Measurements from ENCODE around the gene ODC1. TPM values are rescaled to one million over a fixed set of nuclear protein-coding genes. Genes with fewer than 3 reads are reported as not detected.
A peak's percentile ranks its signal among the peaks of the same experiment; 100 is the strongest.

ODC1 gene
- total and polyA plus RNA-seq, 2 donors (not counting 3 experiments of a cell fraction or from before 2014, with no cell fraction given), result 109 to 132 TPM

DNA sequence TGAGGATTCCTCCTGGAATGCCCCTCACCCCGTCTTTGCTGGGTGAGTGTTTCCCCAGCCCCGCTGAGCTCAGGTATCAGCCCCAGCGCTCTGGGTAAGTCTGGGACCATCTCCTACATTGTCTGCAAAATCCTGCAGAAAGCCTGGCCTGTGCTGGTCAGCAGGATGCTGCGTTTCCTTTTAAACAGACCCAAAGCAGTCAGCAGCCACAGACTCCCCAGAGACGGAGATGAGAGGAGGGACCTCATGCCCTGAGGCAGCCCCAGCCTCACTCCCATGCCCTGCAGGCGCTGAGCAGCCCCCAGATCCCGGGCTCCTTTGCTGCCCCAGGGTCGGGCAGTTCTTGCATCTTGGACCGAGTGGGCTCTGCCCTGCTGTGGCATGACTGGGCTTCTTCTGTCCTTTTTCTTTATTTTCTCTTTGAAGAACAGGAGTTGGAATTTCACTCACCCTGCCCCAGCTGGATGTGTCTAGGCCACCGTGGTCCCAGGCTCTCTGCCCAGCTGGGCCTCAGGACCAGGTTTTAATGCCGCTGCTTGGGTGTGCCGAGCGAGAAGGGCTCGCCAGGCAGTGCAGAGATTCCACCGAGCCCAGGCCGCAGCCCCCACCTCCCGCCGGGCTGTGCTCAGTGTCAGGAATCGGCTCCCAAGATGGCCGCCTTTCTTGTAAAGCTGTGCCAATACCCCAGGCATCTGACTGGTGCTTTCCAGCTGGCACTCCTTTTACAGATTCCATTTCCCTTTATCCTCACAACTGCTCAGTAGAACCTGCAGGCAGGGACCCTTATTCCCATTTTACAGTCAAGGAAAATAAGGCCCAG, 43.6 kb downstream of the ODC1 start:
- FAIRE-seq, result peak; percentile 18
- Histone ChIP-seq H3K4me1 (ENCODE audit: control insufficient read depth, extremely low read depth, insufficient read depth, low read length) (peaks cover 79% of the 10 kb centered on the region), H3K4me2 (ENCODE audit: insufficient read depth, low read length) (peak overlapping the region; percentile 1), H3K9ac (replicated peaks; ENCODE audit: extremely low read depth, insufficient read depth, low read length) (peak overlapping the region; percentile 54), H3K4me3 (replicated peaks in 1 of 3; ENCODE audit: insufficient read depth in 1 of 3, low read depth in 1 of 3, low read length in 3 of 3) (no peak overlapping the region), H3K9me3 (replicated peaks; ENCODE audit: control insufficient read depth, insufficient read depth, low read length) (no peaks in the 10 kb centered on the region), H3K36me3 (ENCODE audit: control insufficient read depth in 2 of 2, extremely low read depth in 1 of 2, insufficient read depth in 2 of 2, low read length in 2 of 2) (peaks cover 0 to 3% of the 10 kb centered on the region in 2 experiments), H4K20me1 (replicated peaks; ENCODE audit: control insufficient read depth, extremely low read depth, insufficient read depth, low read length) (no peaks in the 10 kb centered on the region), H3K79me2 (ENCODE audit: control insufficient read depth, insufficient read depth, low read length) (peaks cover 1% of the 10 kb centered on the region), H3K27me3 (ENCODE audit: control insufficient read depth in 2 of 2, insufficient read depth in 2 of 2, low read length in 2 of 2) (no peaks in the 10 kb centered on the region), H3K27ac (ENCODE audit: insufficient read depth, low read depth, low read length) (peak overlapping the region; percentile 74), H2AFZ (ENCODE audit: low read depth, low read length) (no peak overlapping the region), H3K9me1 (replicated peaks; ENCODE audit: control insufficient read depth, extremely low read depth, insufficient read depth, low read length) (no peaks in the 10 kb centered on the region)
- DNase-seq (ENCODE audit: low read depth, low spot score), result no peak
- CTCF ChIA-PET, result interaction anchor here (0.9 to 7.7 kb wide), 7 partner anchors 22 to 279 kb away, joined by 3 to 212 read pairs (median 6); partner anchors contain the start of gene HPCAL1
- dilution Hi-C loops (cut with MboI; ENCODE audit: extremely low pct_ligation_motif_present, low sequenced_read_pairs), result no loop called here
- TF ChIP-seq POLR2A (IDR thresholded peaks at IDR 0.05; ENCODE audit: low read depth, low read length), result no peak
- TF ChIP-seq GATA2 (IDR thresholded peaks at IDR 0.05; ENCODE audit: insufficient read depth, insufficient read length, low read depth, low read length), result no peak
- no peak for TF ChIP-seq POLR2AphosphoS5 (IDR thresholded peaks at IDR 0.05; ENCODE audit: insufficient read depth, low read depth, low read length)
- intact Hi-C loops (cut with micrococcal nuclease), result loop anchor here (1.0 kb wide), 2 partner anchors 74 to 100 kb away; no protein-coding TSS in a partner anchor
- POLR2A ChIA-PET, result no interaction called here
- BruUV-seq (replicated peaks), result no TSS peak

DNA sequence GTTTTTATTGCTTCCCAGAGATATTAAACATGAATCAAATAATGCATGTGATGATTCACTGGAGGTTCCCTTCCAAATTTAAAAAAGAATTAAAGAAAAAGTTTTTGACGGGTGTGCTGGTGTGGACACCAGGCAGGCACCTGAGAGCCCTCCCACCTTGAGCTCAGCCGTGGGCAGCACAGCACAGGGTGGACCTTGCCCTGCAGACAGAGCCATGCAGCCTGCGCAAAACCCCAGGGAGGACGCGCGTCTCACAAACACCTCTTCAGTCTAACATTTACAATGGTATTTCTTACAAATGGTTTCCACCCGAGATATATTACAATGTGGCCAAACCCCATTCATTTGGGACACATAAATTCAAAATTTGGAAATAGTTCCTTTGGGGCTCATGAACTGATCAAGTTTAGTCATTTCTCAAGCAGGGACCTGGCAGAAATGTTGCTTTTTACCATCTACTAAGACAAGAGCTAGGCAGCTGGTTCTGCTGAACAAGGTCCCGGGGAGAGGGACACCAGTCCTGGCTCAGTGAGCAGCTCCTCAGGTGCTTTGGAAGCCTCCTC, 45.4 kb downstream of the ODC1 start:
- Histone ChIP-seq H3K4me2 (ENCODE audit: insufficient read depth, low read length) (no peak overlapping the region), H3K4me3 (replicated peaks in 1 of 3; ENCODE audit: insufficient read depth in 1 of 3, low read depth in 1 of 3, low read length in 3 of 3) (no peak overlapping the region), H3K4me1 (ENCODE audit: control insufficient read depth, extremely low read depth, insufficient read depth, low read length) (peaks cover 70% of the 10 kb centered on the region), H3K9me1 (replicated peaks; ENCODE audit: control insufficient read depth, extremely low read depth, insufficient read depth, low read length) (no peaks in the 10 kb centered on the region), H3K79me2 (ENCODE audit: control insufficient read depth, insufficient read depth, low read length) (peaks cover 1% of the 10 kb centered on the region), H4K20me1 (replicated peaks; ENCODE audit: control insufficient read depth, extremely low read depth, insufficient read depth, low read length) (no peaks in the 10 kb centered on the region), H3K9me3 (replicated peaks; ENCODE audit: control insufficient read depth, insufficient read depth, low read length) (no peaks in the 10 kb centered on the region), H3K27ac (ENCODE audit: insufficient read depth, low read depth, low read length) (peak overlapping the region; percentile 72), H3K36me3 (ENCODE audit: control insufficient read depth in 2 of 2, extremely low read depth in 1 of 2, insufficient read depth in 2 of 2, low read length in 2 of 2) (peaks cover 0 to 3% of the 10 kb centered on the region in 2 experiments), H2AFZ (ENCODE audit: low read depth, low read length) (no peak overlapping the region), H3K9ac (replicated peaks; ENCODE audit: extremely low read depth, insufficient read depth, low read length) (no peak overlapping the region), H3K27me3 (ENCODE audit: control insufficient read depth in 2 of 2, insufficient read depth in 2 of 2, low read length in 2 of 2) (no peaks in the 10 kb centered on the region)
- TF ChIP-seq, protein P1, sequence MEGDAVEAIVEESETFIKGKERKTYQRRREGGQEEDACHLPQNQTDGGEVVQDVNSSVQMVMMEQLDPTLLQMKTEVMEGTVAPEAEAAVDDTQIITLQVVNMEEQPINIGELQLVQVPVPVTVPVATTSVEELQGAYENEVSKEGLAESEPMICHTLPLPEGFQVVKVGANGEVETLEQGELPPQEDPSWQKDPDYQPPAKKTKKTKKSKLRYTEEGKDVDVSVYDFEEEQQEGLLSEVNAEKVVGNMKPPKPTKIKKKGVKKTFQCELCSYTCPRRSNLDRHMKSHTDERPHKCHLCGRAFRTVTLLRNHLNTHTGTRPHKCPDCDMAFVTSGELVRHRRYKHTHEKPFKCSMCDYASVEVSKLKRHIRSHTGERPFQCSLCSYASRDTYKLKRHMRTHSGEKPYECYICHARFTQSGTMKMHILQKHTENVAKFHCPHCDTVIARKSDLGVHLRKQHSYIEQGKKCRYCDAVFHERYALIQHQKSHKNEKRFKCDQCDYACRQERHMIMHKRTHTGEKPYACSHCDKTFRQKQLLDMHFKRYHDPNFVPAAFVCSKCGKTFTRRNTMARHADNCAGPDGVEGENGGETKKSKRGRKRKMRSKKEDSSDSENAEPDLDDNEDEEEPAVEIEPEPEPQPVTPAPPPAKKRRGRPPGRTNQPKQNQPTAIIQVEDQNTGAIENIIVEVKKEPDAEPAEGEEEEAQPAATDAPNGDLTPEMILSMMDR (IDR thresholded peaks at IDR 0.05; ENCODE audit: extremely low read depth in 1 of 2, insufficient read depth in 1 of 2, low read depth in 1 of 2, low read length in 2 of 2), result no peak
- TF ChIP-seq POLR2AphosphoS5 (IDR thresholded peaks at IDR 0.05; ENCODE audit: insufficient read depth, low read depth, low read length), result no peak
- dilution Hi-C loops (cut with MboI; ENCODE audit: extremely low pct_ligation_motif_present, low sequenced_read_pairs), result no loop called here
- DNase-seq (ENCODE audit: low read depth, low spot score) (no peak), FAIRE-seq (peak; percentile 18)
- CTCF ChIA-PET, result interaction anchor here (0.7 to 1.5 kb wide), 8 partner anchors 10 to 330 kb away, joined by 3 to 5 read pairs (median 4); partner anchors contain the start of gene HPCAL1
- intact Hi-C loops (cut with micrococcal nuclease), result loop anchor here (1.0 kb wide), 1 partner anchor 119 kb away; no protein-coding TSS in a partner anchor
- no TSS peak for BruUV-seq (replicated peaks)
- POLR2A ChIA-PET, result no interaction called here
